Adrenal gland (tissue), 5 donors: Measurements from ENCODE around the gene CHTF18.

Experiments
- POLR2A ChIP-seq, 2 donors: fragments of 450-650 bp; IDR thresholded peaks; one replicate each; pipeline ENCODE4 v1.6.1; 2017; ENCODE audit warnings: antibody characterized with exemption in 2 of 2, mild to moderate bottlenecking in 2 of 2, moderate library complexity in 1 of 2
- TF ChIP-seq, protein P1 (sequence below), 6 experiments: fragments of 450-650 bp in 4 of 6; fragments of 200-600 bp in 2 of 6; sonication (generic) in 1 of 6; IDR thresholded peaks; 1 replicate in 5 of 6; 2 replicates in 1 of 6; pipeline versions ENCODE4 v1.5.1 to v1.8.0; 2016 to 2021; ENCODE audit warnings: antibody characterized with exemption in 6 of 6, mild to moderate bottlenecking in 2 of 6, moderate library complexity in 1 of 6
- donor health status: DM: no; HTN: no; CAD: no.

GRCh38 chr16:774086-775001 lies 14.1 kb upstream of the CHTF18 start:
- TF ChIP-seq POLR2A (IDR thresholded peaks at IDR 0.05) = no peak
- TF ChIP-seq, protein P1, sequence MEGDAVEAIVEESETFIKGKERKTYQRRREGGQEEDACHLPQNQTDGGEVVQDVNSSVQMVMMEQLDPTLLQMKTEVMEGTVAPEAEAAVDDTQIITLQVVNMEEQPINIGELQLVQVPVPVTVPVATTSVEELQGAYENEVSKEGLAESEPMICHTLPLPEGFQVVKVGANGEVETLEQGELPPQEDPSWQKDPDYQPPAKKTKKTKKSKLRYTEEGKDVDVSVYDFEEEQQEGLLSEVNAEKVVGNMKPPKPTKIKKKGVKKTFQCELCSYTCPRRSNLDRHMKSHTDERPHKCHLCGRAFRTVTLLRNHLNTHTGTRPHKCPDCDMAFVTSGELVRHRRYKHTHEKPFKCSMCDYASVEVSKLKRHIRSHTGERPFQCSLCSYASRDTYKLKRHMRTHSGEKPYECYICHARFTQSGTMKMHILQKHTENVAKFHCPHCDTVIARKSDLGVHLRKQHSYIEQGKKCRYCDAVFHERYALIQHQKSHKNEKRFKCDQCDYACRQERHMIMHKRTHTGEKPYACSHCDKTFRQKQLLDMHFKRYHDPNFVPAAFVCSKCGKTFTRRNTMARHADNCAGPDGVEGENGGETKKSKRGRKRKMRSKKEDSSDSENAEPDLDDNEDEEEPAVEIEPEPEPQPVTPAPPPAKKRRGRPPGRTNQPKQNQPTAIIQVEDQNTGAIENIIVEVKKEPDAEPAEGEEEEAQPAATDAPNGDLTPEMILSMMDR (IDR thresholded peaks at IDR 0.05) = no peak
